H1 (cell line): ENCODE results near the gene TRPV4. TPM values are rescaled to one million over a fixed set of nuclear protein-coding genes. Genes with fewer than 3 reads are reported as not detected.

Experiments used
- CTCF ChIA-PET: fragments of 300-600 bp; sonication (Branson Sonifier 250); formaldehyde crosslinking; loops from one replicate; lab custom pipeline; 2021; ENCODE audit not compliant: partially characterized antibody; lab: Charles Lee
- POLR2A ChIA-PET: fragments of 300-600 bp; sonication (Branson Sonifier 250); formaldehyde crosslinking; loops from one replicate; lab custom pipeline; 2021; ENCODE audit warnings: inconsistent platforms; ENCODE audit not compliant: partially characterized antibody; lab: Charles Lee
- DNase-seq, 2 experiments: peaks; one replicate each; pipeline versions ENCODE4 v3.0.0 to v3.0.0-alpha.2; 2010 to 2022; ENCODE audit warnings: low spot score in 2 of 2, low read depth in 1 of 2, mixed read lengths in 1 of 2
- FAIRE-seq: peaks from 2 replicates; lab custom pipeline; 2011; peaks lifted over from hg19 to GRCh38; lab: Jason Lieb, UNC
- H2AFZ ChIP-seq: 2 replicates; pipeline ENCODE4 v1.8.1; 2012; ENCODE audit warnings: low read length, inconsistent platforms
- H2AK5ac ChIP-seq: 2 replicates; pipeline ENCODE4 v1.6.1; 2013; ENCODE audit warnings: low read depth, low read length
- H2BK120ac ChIP-seq: replicated peaks from 2 replicates; pipeline ENCODE3; 2013; ENCODE audit warnings: low read depth, low read length, inconsistent platforms
- H2BK12ac ChIP-seq: 2 replicates; pipeline ENCODE4 v1.6.1; 2013; ENCODE audit warnings: low read depth, low read length
- H2BK15ac ChIP-seq: 2 replicates; pipeline ENCODE4 v1.6.1; 2013; ENCODE audit warnings: low read length
- H2BK20ac ChIP-seq: 2 replicates; pipeline ENCODE4 v1.6.1; 2013; ENCODE audit warnings: low read length
- H2BK5ac ChIP-seq: 2 replicates; pipeline ENCODE4 v1.6.1; 2013; ENCODE audit warnings: low read depth, low read length
- H3K14ac ChIP-seq: 2 replicates; pipeline ENCODE4 v1.6.1; 2013; ENCODE audit warnings: inconsistent platforms; ENCODE audit not compliant: insufficient read length
- H3K18ac ChIP-seq: 2 replicates; pipeline ENCODE4 v1.6.1; 2013; ENCODE audit warnings: low read length; ENCODE audit errors: extremely low read depth
- H3K23ac ChIP-seq: 2 replicates; pipeline ENCODE4 v1.6.1; 2013; ENCODE audit warnings: inconsistent platforms; ENCODE audit not compliant: insufficient read length
- H3K23me2 ChIP-seq: 2 replicates; pipeline ENCODE4 v1.6.1; 2013; ENCODE audit warnings: low read depth, low read length
- H3K27ac ChIP-seq: 2 replicates; pipeline ENCODE4 v1.6.1; 2011; ENCODE audit warnings: low read depth, low read length, inconsistent platforms
- H3K27me3 ChIP-seq, 4 experiments: replicated peaks in 1 of 4; 1 replicate in 1 of 4; 2 replicates in 3 of 4; pipeline versions ENCODE4 v1.6.1 to v1.8.1; 2011 to 2013; ENCODE audit warnings: low read length in 3 of 4, mild to moderate bottlenecking in 3 of 4, inconsistent platforms in 2 of 4, mixed read lengths in 2 of 4, moderate library complexity in 1 of 4; ENCODE audit not compliant: control insufficient read depth in 3 of 4, insufficient read depth in 3 of 4; ENCODE audit errors: extremely low read depth in 1 of 4
- H3K36me3 ChIP-seq, 4 experiments: 2 replicates each; pipeline versions ENCODE4 v1.6.1 to v1.8.1; 2011 to 2013; ENCODE audit warnings: mild to moderate bottlenecking in 4 of 4, low read length in 3 of 4, moderate library complexity in 2 of 4, control low read depth in 1 of 4, inconsistent platforms in 1 of 4; ENCODE audit not compliant: insufficient read depth in 4 of 4, control insufficient read depth in 2 of 4
- H3K4ac ChIP-seq: replicated peaks from 2 replicates; pipeline ENCODE3; 2013; ENCODE audit warnings: low read length, low read depth, mixed read lengths, inconsistent platforms; ENCODE audit not compliant: insufficient read length
- H3K4me1 ChIP-seq, 4 experiments: replicated peaks in 1 of 4; 1 replicate in 1 of 4; 2 replicates in 3 of 4; pipeline versions ENCODE4 v1.6.1 to v1.8.1; 2011 to 2013; ENCODE audit warnings: low read length in 3 of 4, inconsistent platforms in 2 of 4, mixed read lengths in 1 of 4; ENCODE audit not compliant: insufficient read depth in 4 of 4, control insufficient read depth in 3 of 4
- H3K4me2 ChIP-seq, 2 experiments: 2 replicates each; pipeline versions ENCODE4 v1.6.1 to v1.8.1; 2011 to 2013; ENCODE audit warnings: low read depth in 2 of 2, low read length in 2 of 2, control low read depth in 1 of 2, inconsistent platforms in 1 of 2, mild to moderate bottlenecking in 1 of 2; ENCODE audit not compliant: insufficient read depth in 1 of 2
- H3K4me3 ChIP-seq, 4 experiments: fragments of 200-600, 300-600 bp in 1 of 4; sonication (generic), shearing (Covaris generic), sonication (Bioruptor Twin) in 1 of 4; 2 replicates each; pipeline versions ENCODE4 v1.5.1 to v1.8.1; 2011 to 2016; ENCODE audit warnings: low read length in 4 of 4, low read depth in 3 of 4, control low read depth in 2 of 4, inconsistent platforms in 2 of 4, mild to moderate bottlenecking in 2 of 4, mixed read lengths in 1 of 4, moderate library complexity in 1 of 4; ENCODE audit not compliant: insufficient read depth in 2 of 4; ENCODE audit errors: extremely low read depth in 1 of 4
- H3K56ac ChIP-seq: replicated peaks from 2 replicates; pipeline ENCODE3; 2013; ENCODE audit warnings: low read depth, mild to moderate bottlenecking, mixed read lengths, low read length, inconsistent platforms; ENCODE audit not compliant: insufficient read length
- H3K79me1 ChIP-seq: 2 replicates; pipeline ENCODE4 v1.6.1; 2013; ENCODE audit warnings: low read depth, low read length, control low read depth
- H3K79me2 ChIP-seq, 2 experiments: 2 replicates each; pipeline versions ENCODE4 v1.6.1 to v1.8.1; 2012 to 2013; ENCODE audit warnings: low read length in 2 of 2, mild to moderate bottlenecking in 2 of 2, inconsistent platforms in 1 of 2; ENCODE audit not compliant: insufficient read depth in 2 of 2, control insufficient read depth in 1 of 2
- H3K9ac ChIP-seq, 4 experiments: replicated peaks in 1 of 4; 1 replicate in 1 of 4; 2 replicates in 3 of 4; pipeline versions ENCODE4 v1.6.1 to v1.8.1; 2011 to 2013; ENCODE audit warnings: low read depth in 3 of 4, low read length in 3 of 4, control low read depth in 2 of 4, mild to moderate bottlenecking in 2 of 4, moderate library complexity in 2 of 4, inconsistent platforms in 1 of 4; ENCODE audit errors: extremely low read depth in 1 of 4
- H3K9me3 ChIP-seq, 2 experiments: 2 replicates each; pipeline versions ENCODE4 v1.6.1 to v1.8.1; 2012 to 2013; ENCODE audit warnings: mild to moderate bottlenecking in 2 of 2, moderate library complexity in 2 of 2, control low read depth in 1 of 2, inconsistent platforms in 1 of 2, low read depth in 1 of 2, low read length in 1 of 2, mixed read lengths in 1 of 2; ENCODE audit not compliant: insufficient read depth in 2 of 2
- H4K20me1 ChIP-seq, 2 experiments: replicated peaks in 1 of 2; 2 replicates each; pipeline versions ENCODE3 to v1.8.1; 2011 to 2013; ENCODE audit warnings: inconsistent platforms in 2 of 2, low read length in 2 of 2, mild to moderate bottlenecking in 1 of 2; ENCODE audit not compliant: insufficient read depth in 2 of 2, control insufficient read depth in 1 of 2
- H4K5ac ChIP-seq: 2 replicates; pipeline ENCODE4 v1.6.1; 2013; ENCODE audit warnings: low read length, low read depth, mixed read lengths, inconsistent platforms; ENCODE audit not compliant: insufficient read length
- H4K8ac ChIP-seq: 2 replicates; pipeline ENCODE4 v1.8.0; 2013; ENCODE audit warnings: mild to moderate bottlenecking, moderate library complexity, low read length, inconsistent platforms; ENCODE audit not compliant: insufficient read depth; ENCODE audit errors: extremely low read depth
- H4K91ac ChIP-seq: replicated peaks from 2 replicates; pipeline ENCODE3; 2013; ENCODE audit warnings: low read length, mixed read lengths, inconsistent platforms; ENCODE audit not compliant: insufficient read length
- ATF2 ChIP-seq: IDR thresholded peaks from 2 replicates; pipeline ENCODE4 v1.6.1; 2012; ENCODE audit warnings: low read length, inconsistent platforms
- CEBPB ChIP-seq: IDR thresholded peaks from 2 replicates; pipeline ENCODE4 v1.6.1; 2012; ENCODE audit warnings: low read depth, low read length
- EGR1 ChIP-seq: IDR thresholded peaks from 2 replicates; pipeline ENCODE4 v1.6.1; 2011; ENCODE audit warnings: low read depth, low read length, borderline replicate concordance
- MAFK ChIP-seq: IDR thresholded peaks from 2 replicates; pipeline ENCODE4 v1.6.1; 2012; ENCODE audit warnings: low read depth, mild to moderate bottlenecking, improper control_type of control experiment, low read length
- MAX ChIP-seq: IDR thresholded peaks from 2 replicates; pipeline ENCODE4 v1.6.1; 2012; ENCODE audit warnings: inconsistent platforms
- PHF8 ChIP-seq: fragments of 200-600 bp; sonication (generic); conservative IDR thresholded peaks from 2 replicates; pipeline ENCODE4 v1.7.1; 2012; ENCODE audit warnings: low read depth, mild to moderate bottlenecking, inconsistent platforms, low read length, moderate library complexity
- POLR2A ChIP-seq, 2 experiments: IDR thresholded peaks; 1 replicate in 1 of 2; 2 replicates in 1 of 2; pipeline ENCODE4 v1.6.1; 2011; ENCODE audit warnings: low read depth in 2 of 2, low read length in 2 of 2, mild to moderate bottlenecking in 2 of 2; ENCODE audit errors: control extremely low read depth in 1 of 2
- POU5F1 ChIP-seq: IDR thresholded peaks from 2 replicates; pipeline ENCODE4 v1.6.1; 2011; ENCODE audit warnings: low read depth, mild to moderate bottlenecking, low read length, moderate library complexity
- RAD21 ChIP-seq, 2 experiments: IDR thresholded peaks in 1 of 2; conservative IDR thresholded peaks in 1 of 2; 2 replicates each; pipeline ENCODE4 v1.6.1; 2011; ENCODE audit warnings: low read depth in 2 of 2, low read length in 2 of 2, improper control_type of control experiment in 1 of 2, inconsistent platforms in 1 of 2, mild to moderate bottlenecking in 1 of 2, moderate library complexity in 1 of 2
- SP2 ChIP-seq: IDR thresholded peaks from 2 replicates; pipeline ENCODE4 v1.6.1; 2012; ENCODE audit warnings: mild to moderate bottlenecking, low read length, inconsistent platforms
- WGBS, 2 experiments: shearing (Covaris generic) in 1 of 2; methylation state at CpG; one replicate each; pipeline versions ENCODE4 v1.1.6 to v1.1.7; 2013 to 2015; ENCODE audit warnings: low lambda C conversion rate in 2 of 2, mixed read lengths in 2 of 2, inconsistent platforms in 1 of 2, low coverage in 1 of 2, missing lambda C conversion rate in 1 of 2; ENCODE audit not compliant: insufficient replicate concordance in 2 of 2, insufficient coverage in 1 of 2, insufficient read length in 1 of 2; ENCODE audit errors: extremely low coverage in 1 of 2, missing lambda C conversion rate in 1 of 2; 5-methylcytosine and 5-hydroxymethylcytosine counted together
- polyA plus RNA-seq, 7 experiments: library from polyadenylated mRNA; depleted of rRNA in 3 of 7; stranded (reverse) in 5 of 7; unstranded in 2 of 7; fragments of >200 nt in 5 of 7; fragments of 200-250 nt in 2 of 7; gene quantifications; 1 replicate in 5 of 7; 2 replicates in 1 of 7; 4 replicates in 1 of 7; pipeline versions ENCODE4 v1.2.1 to v1.2.3, GENCODE V29; 2011 to 2013; ENCODE audit warnings: missing spikeins in 2 of 7, mixed read lengths in 2 of 7
- total RNA-seq: library from RNA; stranded (reverse); fragmentation: NEBNext Ultra II Directional; extraction: Animal tissue kit (Norgen Biotek cat#: 25700); gene quantifications from 2 replicates; pipeline ENCODE4 v1.2.1, GENCODE V29; 2021

The TRPV4 gene
- total and polyA plus RNA-seq, 2 of the 8 experiments (the other 6 are each of a cell fraction or from before 2014, with no cell fraction given): 2.1 to 6.2 TPM

- H2BK20ac ChIP-seq: no peak overlapping the region
- ChIA-PET CTCF (interaction anchor here (0.6 to 11.2 kb wide), 21 partner anchors 9 to 338 kb away, joined by 3 to 163 read pairs (median 4); partner anchors contain the start of genes FAM222A and MVK), POLR2A (interaction anchor here (1.2 kb wide), 1 partner anchor 172 kb away, joined by 3 read pairs; no protein-coding TSS in a partner anchor)
- peak overlapping the region; percentile 63 for H4K91ac ChIP-seq
- no peak overlapping the region for H2AFZ ChIP-seq
- H3K27me3 ChIP-seq: no peaks in the 10 kb centered on the region
- H4K20me1 ChIP-seq: no peaks in the 10 kb centered on the region
- WGBS, 2 experiments: 92% methylated on average over 15 of the region's 17 CpGs; no CpG with 5 or more reads in 1 of the 2 experiments
- no peak overlapping the region for H2BK15ac ChIP-seq
- H2AK5ac ChIP-seq: no peak overlapping the region
- no peak overlapping the region for H3K14ac ChIP-seq
- H3K18ac ChIP-seq: peak overlapping the region; percentile 48; the same call in 1 of the 2 replicates
- H3K9me3 ChIP-seq: no peaks in the 10 kb centered on the region
- no peak overlapping the region for H3K23ac ChIP-seq
- no peak overlapping the region for H3K4ac ChIP-seq
- H3K56ac ChIP-seq: no peak overlapping the region
- no peaks in the 10 kb centered on the region for H3K79me2 ChIP-seq
- H2BK120ac ChIP-seq: no peak overlapping the region
- DNase-seq: no peak
- H3K4me1 ChIP-seq: peaks cover 0 to 11% (median 2%) of the 10 kb centered on the region in 4 experiments; a peak in 4 of 7 replicates
- peak overlapping the region; percentile 29 for H4K8ac ChIP-seq
- H3K4me3 ChIP-seq: no peak overlapping the region
- no peak overlapping the region for H3K27ac ChIP-seq
- H3K9ac ChIP-seq: no peak overlapping the region
- H2BK5ac ChIP-seq: no peak overlapping the region
- FAIRE-seq: no peak
- no peaks in the 10 kb centered on the region for H3K79me1 ChIP-seq
- no peaks in the 10 kb centered on the region for H3K23me2 ChIP-seq
- H4K5ac ChIP-seq: no peak overlapping the region
- H3K4me2 ChIP-seq: no peak overlapping the region
- no peak overlapping the region; the same call in 1 of the 2 replicates for H2BK12ac ChIP-seq
- no peaks in the 10 kb centered on the region for H3K36me3 ChIP-seq
- TF ChIP-seq EGR1: no peak
- TF ChIP-seq RAD21 (IDR thresholded peaks at IDR 0.05 in 1 of 2, conservative IDR thresholded peaks at IDR 0.05 in 1 of 2; ENCODE audit: low read depth in 2 of 2, low read length in 2 of 2): no peak
- TF ChIP-seq ATF2: no peak
- TF ChIP-seq CEBPB: no peak
- TF ChIP-seq MAX: no peak
- TF ChIP-seq MAFK: no peak
- no peak for TF ChIP-seq POU5F1
- no peak for TF ChIP-seq SP2
- no peak for TF ChIP-seq PHF8
- no peak for TF ChIP-seq POLR2A (IDR thresholded peaks at IDR 0.05; ENCODE audit: control extremely low read depth in 1 of 2, low read depth in 2 of 2, low read length in 2 of 2)
Measured at GRCh38 chr12:109770861-109771670, 62.1 kb downstream of the TRPV4 start.
